Hepatocyte (in vitro differentiated cells): ENCODE data around the gene SIRT4. TPM values are rescaled to one million over a fixed set of nuclear protein-coding genes. Genes with fewer than 3 reads are reported as not detected.

Experiments used
- DNase-seq: peaks from one replicate; pipeline ENCODE4 v3.0.0-alpha.2; 2016; ENCODE audit warnings: low spot score
- H2AFZ ChIP-seq: fragments of 200-600 bp; sonication (generic); 2 replicates; pipeline ENCODE4 v1.6.0; 2016; ENCODE audit warnings: antibody characterized with exemption, mild to moderate bottlenecking
- H3K27ac ChIP-seq: fragments of 200-600 bp; sonication (generic); 2 replicates; pipeline ENCODE4 v1.5.1; 2016; ENCODE audit warnings: mild to moderate bottlenecking
- H3K27me3 ChIP-seq: fragments of 200-600 bp; sonication (generic); 2 replicates; pipeline ENCODE4 v1.6.1; 2016
- H3K36me3 ChIP-seq: fragments of 200-600 bp; sonication (generic); replicated peaks from 2 replicates; pipeline ENCODE4 v1.5.1; 2016; ENCODE audit warnings: low read depth; ENCODE audit not compliant: insufficient read depth
- H3K4me1 ChIP-seq: fragments of 200-600 bp; sonication (generic); 2 replicates; pipeline ENCODE4 v1.5.1; 2016; ENCODE audit warnings: mild to moderate bottlenecking, moderate library complexity; ENCODE audit not compliant: insufficient read depth
- H3K4me2 ChIP-seq: fragments of 200-600 bp; sonication (generic); 2 replicates; pipeline ENCODE4 v1.6.0; 2016
- H3K4me3 ChIP-seq: fragments of 200-600 bp; sonication (generic); 2 replicates; pipeline ENCODE4 v1.5.1; 2016; ENCODE audit warnings: mild to moderate bottlenecking
- H3K79me2 ChIP-seq: fragments of 200-600 bp; sonication (generic); 2 replicates; pipeline ENCODE4 v1.6.0; 2017; ENCODE audit warnings: mild to moderate bottlenecking
- H3K9me2 ChIP-seq: fragments of 200-600 bp; sonication (generic); replicated peaks from 2 replicates; pipeline ENCODE4 v1.6.0; 2017; ENCODE audit warnings: mild to moderate bottlenecking; ENCODE audit not compliant: insufficient read depth
- H3K9me3 ChIP-seq: fragments of 200-600 bp; sonication (generic); 2 replicates; pipeline ENCODE4 v1.5.1; 2016; ENCODE audit warnings: low read depth, mild to moderate bottlenecking
- H4K20me1 ChIP-seq: fragments of 200-600 bp; sonication (generic); 2 replicates; pipeline ENCODE4 v1.6.0; 2016; ENCODE audit warnings: mild to moderate bottlenecking; ENCODE audit not compliant: insufficient read depth, poor library complexity, severe bottlenecking
- CTCF ChIP-seq: fragments of 200-600 bp; sonication (generic); IDR thresholded peaks from 2 replicates; pipeline ENCODE4 v1.5.1; 2016; ENCODE audit warnings: antibody characterized with exemption, mild to moderate bottlenecking; ENCODE audit not compliant: poor library complexity
- EZH2 ChIP-seq: fragments of 200-600 bp; sonication (generic); IDR thresholded peaks from 2 replicates; pipeline ENCODE4 v1.6.1; 2016; ENCODE audit warnings: antibody characterized with exemption, mild to moderate bottlenecking, borderline replicate concordance
- EZH2phosphoT487 ChIP-seq: fragments of 200-600 bp; sonication (generic); IDR thresholded peaks from one replicate; pipeline ENCODE4 v1.6.1; 2018; ENCODE audit warnings: antibody characterized with exemption, mild to moderate bottlenecking, low read depth, moderate library complexity; ENCODE audit not compliant: unreplicated experiment, severe bottlenecking
- WGBS: methylation state at CpG from one replicate; pipeline ENCODE4 v1.1.6; 2016; ENCODE audit warnings: low lambda C conversion rate; ENCODE audit errors: missing lambda C conversion rate; 5-methylcytosine and 5-hydroxymethylcytosine counted together
- polyA plus RNA-seq: library from polyadenylated mRNA; unstranded; fragments of >200 nt; fragmentation: Nextera tagmentation; extraction: Ambion mirVana; gene quantifications from 2 replicates; pipeline ENCODE4 v1.2.1, GENCODE V29; 2016
- total RNA-seq: library from RNA; depleted of rRNA; stranded (reverse); fragments of >200 nt; gene quantifications from 2 replicates; pipeline ENCODE4 v1.2.3, GENCODE V29; 2014

Gene SIRT4
- total and polyA plus RNA-seq, 2 experiments from 2014 or later: 3.9 to 5.5 TPM

- WGBS: 34% methylated on average over 5 of the region's 5 CpGs
- no peaks in the 10 kb centered on the region for H3K9me2 ChIP-seq
- H3K79me2 ChIP-seq: peaks cover 68% of the 10 kb centered on the region
- peaks cover 52% of the 10 kb centered on the region for H4K20me1 ChIP-seq
- H3K4me1 ChIP-seq: peaks cover 46% of the 10 kb centered on the region
- peak overlapping the region; percentile 82 for H3K4me2 ChIP-seq
- H3K4me3 ChIP-seq: peak overlapping the region; percentile 95
- no peaks in the 10 kb centered on the region for H3K36me3 ChIP-seq
- H3K27me3 ChIP-seq: no peaks in the 10 kb centered on the region
- TF ChIP-seq CTCF (no peak), EZH2phosphoT487 (no peak), EZH2 (no peak)
- H3K9me3 ChIP-seq: no peaks in the 10 kb centered on the region
- H2AFZ ChIP-seq: no peak overlapping the region
- H3K27ac ChIP-seq: peak overlapping the region; percentile 84
- DNase-seq: no peak
These were observed 38.4 kb upstream of the SIRT4 start for GRCh38 chr12:120263748-120264085.

- no peaks in the 10 kb centered on the region for H3K9me2 ChIP-seq
- H3K27ac ChIP-seq: peak overlapping the region; percentile 84
- DNase-seq: no peak
- peak overlapping the region; percentile 82 for H3K4me2 ChIP-seq
- H4K20me1 ChIP-seq: peaks cover 47% of the 10 kb centered on the region
- H3K4me3 ChIP-seq: peak overlapping the region; percentile 95
- H3K36me3 ChIP-seq: no peaks in the 10 kb centered on the region
- no peaks in the 10 kb centered on the region for H3K9me3 ChIP-seq
- H2AFZ ChIP-seq: no peak overlapping the region
- H3K4me1 ChIP-seq: peaks cover 43% of the 10 kb centered on the region
- WGBS: 35% methylated on average over 15 of the region's 15 CpGs
- H3K27me3 ChIP-seq: no peaks in the 10 kb centered on the region
- TF ChIP-seq EZH2phosphoT487: no peak
- no peak for TF ChIP-seq EZH2
- no peak for TF ChIP-seq CTCF
- peaks cover 62% of the 10 kb centered on the region for H3K79me2 ChIP-seq
These were observed 37.8 kb upstream of the SIRT4 start for GRCh38 chr12:120264086-120264903.

- no peak for DNase-seq
- Histone ChIP-seq H2AFZ (no peak overlapping the region), H3K4me2 (peak overlapping the region; percentile 82), H3K4me3 (peak overlapping the region; percentile 95), H3K4me1 (peaks cover 42% of the 10 kb centered on the region), H3K27me3 (no peaks in the 10 kb centered on the region), H3K9me3 (no peaks in the 10 kb centered on the region), H3K36me3 (no peaks in the 10 kb centered on the region), H3K27ac (peak overlapping the region; percentile 84), H3K9me2 (no peaks in the 10 kb centered on the region), H4K20me1 (peaks cover 41% of the 10 kb centered on the region), H3K79me2 (peaks cover 55% of the 10 kb centered on the region)
- TF ChIP-seq CTCF (no peak), EZH2phosphoT487 (no peak), EZH2 (no peak)
- 5% methylated on average over 6 of the region's 29 CpGs for WGBS
These were observed 37.1 kb upstream of the SIRT4 start for GRCh38 chr12:120264904-120265472.
